Muscle of arm (tissue), 12 donors: ENCODE measurements around the gene CBY2. TPM values are rescaled to one million over a fixed set of nuclear protein-coding genes. Genes with fewer than 3 reads are reported as not detected.
"Not testable (repeated sequence)": the region's sequence is repeated elsewhere in the genome, so short reads cannot be mapped to it uniquely, and the experiment has no call there.

Source experiments
- DNase-seq: peaks from one replicate; pipeline ENCODE4 v3.0.0-alpha.2; 2013
- polyA plus RNA-seq, 12 donors: library from polyadenylated mRNA; unstranded; fragments of 120-200 nt; gene quantifications; one replicate each; pipeline ENCODE4 v1.2.1, GENCODE V29; 2013; ENCODE audit not compliant: insufficient read length in 12 of 12

Gene CBY2
- polyA plus RNA-seq, 12 donors: not detected

GRCh38 chr13:45742985-45743384, 40.9 kb downstream of the CBY2 start:
- no peak for DNase-seq

- no peak for DNase-seq
Observed at GRCh38 chr13:45744979-45745378, 42.9 kb downstream of the CBY2 start.

- no peak for DNase-seq
Observed at GRCh38 chr13:45747071-45747470, 45.0 kb downstream of the CBY2 start.

- DNase-seq: no peak
Observed at GRCh38 chr13:45748941-45749759, 47.0 kb downstream of the CBY2 start.

DNA sequence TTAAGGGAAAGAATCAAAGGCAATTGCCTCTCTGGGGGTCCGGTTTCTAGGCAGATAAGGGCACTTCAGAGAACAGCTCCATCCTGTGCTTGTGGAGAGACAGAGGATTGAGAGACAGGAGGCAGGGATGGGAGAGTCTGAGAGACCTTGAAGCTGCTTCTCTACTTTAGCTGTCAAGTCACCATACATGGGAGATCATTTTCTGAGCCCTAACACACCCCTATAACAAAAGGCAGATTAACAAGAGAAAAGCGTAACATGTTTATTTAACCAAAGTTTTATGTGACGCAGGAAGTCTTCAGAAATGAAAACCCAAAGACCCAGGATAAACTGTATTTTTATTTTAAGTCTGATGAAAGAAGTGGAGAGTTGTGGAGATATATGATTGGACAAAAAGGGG, 48.4 kb downstream of the CBY2 start:
- no peak for DNase-seq

DNA sequence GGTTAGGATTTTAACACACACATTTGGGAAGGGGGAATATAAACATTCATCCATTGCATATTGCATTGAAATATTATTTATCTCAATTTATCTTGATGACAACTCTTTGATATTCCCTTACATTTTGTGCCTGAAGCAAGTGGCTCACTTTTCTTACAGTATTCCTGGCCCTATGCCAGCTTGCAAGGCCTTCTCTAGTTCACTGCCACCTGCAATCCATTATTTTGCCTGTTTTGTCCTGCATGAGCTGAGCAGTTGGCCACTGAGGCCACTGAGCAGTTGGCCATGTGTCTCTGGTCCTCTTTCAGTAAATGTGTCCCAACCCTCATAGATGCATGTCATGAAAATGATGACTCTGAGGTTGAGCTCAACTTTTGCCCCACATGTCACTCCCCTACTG, 49.8 kb downstream of the CBY2 start:
- no peak for DNase-seq

- no peak for DNase-seq
Observed at GRCh38 chr13:45752510-45752909, 50.4 kb downstream of the CBY2 start.

- DNase-seq: not testable (repeated sequence)
Observed at GRCh38 chr13:45756498-45756897, 54.4 kb downstream of the CBY2 start.

GRCh38 chr13:45757589-45757988, 55.5 kb downstream of the CBY2 start:
- DNase-seq: not testable (repeated sequence)

- no peak for DNase-seq
Observed at GRCh38 chr13:45763419-45763818, 61.3 kb downstream of the CBY2 start.

Other genes starting within 250 kb of the CBY2 start
- gene COG3, start 237.4 kb upstream of the CBY2 start, polyA plus RNA-seq: 10 to 100 TPM in 11 of 12 donors, not detected in 1; 18.2 to 37.6 (median 23.1) TPM
- 1 to 10 TPM in 7 of 12 donors, under 1 TPM in 2, not detected in 3; 0.73 to 3.4 (median 1.4) TPM for gene ERICH6B, start 86.6 kb upstream of the CBY2 start, polyA plus RNA-seq
- 1 to 10 TPM in 1 of 12 donors, under 1 TPM in 9, not detected in 2; 0.07 to 1.0 (median 0.19) TPM for gene SIAH3, start 149.4 kb downstream of the CBY2 start, polyA plus RNA-seq